Measurements from ENCODE around the gene ALG12.

The ALG12 gene

GRCh38 chr22:49957826-49958365, 39.7 kb upstream of the ALG12 start:
- DNase-seq: no peak

DNA sequence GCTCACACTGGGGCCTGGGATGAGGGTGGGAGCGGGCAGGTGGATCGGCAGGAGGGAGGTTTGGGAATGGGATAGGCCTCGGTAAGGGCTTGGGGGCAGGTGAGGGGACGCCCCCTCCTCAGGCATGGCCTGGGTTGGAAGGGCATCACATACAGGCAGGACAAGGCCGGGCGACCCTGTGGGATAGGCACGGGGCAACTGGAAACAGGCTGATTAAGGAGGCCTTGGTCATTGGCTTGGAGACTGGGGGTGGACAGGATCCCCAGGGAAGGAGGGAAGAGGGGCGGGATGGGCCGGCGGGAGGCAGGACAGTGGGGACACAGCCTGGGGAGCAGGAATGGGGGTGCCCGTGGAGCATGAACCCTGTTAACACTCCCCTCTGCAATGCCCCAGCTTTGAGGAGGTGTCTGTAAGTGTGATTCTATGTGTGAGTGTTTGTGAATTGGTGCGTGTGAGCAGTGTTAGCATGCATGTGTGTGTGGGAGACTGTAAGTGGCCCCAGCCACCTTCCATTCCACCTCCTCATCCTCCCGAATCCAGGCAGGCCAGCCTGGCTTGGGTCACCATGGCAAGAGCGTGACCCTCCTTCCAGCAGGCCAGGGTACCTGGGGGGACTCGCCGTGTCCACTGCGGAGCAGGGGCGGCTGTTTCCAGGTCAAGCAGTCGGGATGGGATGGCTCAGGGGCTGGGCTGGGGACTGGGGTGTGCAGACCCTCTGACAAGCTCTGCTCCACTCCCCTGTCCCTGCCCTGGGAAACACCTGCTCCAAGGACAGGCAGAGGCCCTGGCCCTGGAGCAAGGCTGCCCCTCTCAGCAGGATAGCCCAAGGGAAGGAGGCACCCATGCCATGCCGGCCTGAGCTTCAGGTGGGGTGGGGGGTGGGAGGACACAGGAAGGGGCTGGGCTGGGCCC, 38.9 kb upstream of the ALG12 start:
- no peak for DNase-seq

- DNase-seq: no peak
Observed at GRCh38 chr22:49956418-49956770, 38.2 kb upstream of the ALG12 start.

- DNase-seq: no peak
Observed at GRCh38 chr22:49955581-49956417, 37.6 kb upstream of the ALG12 start.

GRCh38 chr22:49954991-49955580, 36.8 kb upstream of the ALG12 start:
- DNase-seq: no peak

GRCh38 chr22:49954354-49954753, 36.1 kb upstream of the ALG12 start:
- DNase-seq: no peak

- no peak for DNase-seq
Observed at GRCh38 chr22:49953680-49954344, 35.6 kb upstream of the ALG12 start.

GRCh38 chr22:49953027-49953679, 34.9 kb upstream of the ALG12 start:
- no peak for DNase-seq

GRCh38 chr22:49951986-49952896, 34.0 kb upstream of the ALG12 start:
- no peak for DNase-seq

- no peak for DNase-seq
Observed at GRCh38 chr22:49951678-49951985, 33.4 kb upstream of the ALG12 start.

DNA sequence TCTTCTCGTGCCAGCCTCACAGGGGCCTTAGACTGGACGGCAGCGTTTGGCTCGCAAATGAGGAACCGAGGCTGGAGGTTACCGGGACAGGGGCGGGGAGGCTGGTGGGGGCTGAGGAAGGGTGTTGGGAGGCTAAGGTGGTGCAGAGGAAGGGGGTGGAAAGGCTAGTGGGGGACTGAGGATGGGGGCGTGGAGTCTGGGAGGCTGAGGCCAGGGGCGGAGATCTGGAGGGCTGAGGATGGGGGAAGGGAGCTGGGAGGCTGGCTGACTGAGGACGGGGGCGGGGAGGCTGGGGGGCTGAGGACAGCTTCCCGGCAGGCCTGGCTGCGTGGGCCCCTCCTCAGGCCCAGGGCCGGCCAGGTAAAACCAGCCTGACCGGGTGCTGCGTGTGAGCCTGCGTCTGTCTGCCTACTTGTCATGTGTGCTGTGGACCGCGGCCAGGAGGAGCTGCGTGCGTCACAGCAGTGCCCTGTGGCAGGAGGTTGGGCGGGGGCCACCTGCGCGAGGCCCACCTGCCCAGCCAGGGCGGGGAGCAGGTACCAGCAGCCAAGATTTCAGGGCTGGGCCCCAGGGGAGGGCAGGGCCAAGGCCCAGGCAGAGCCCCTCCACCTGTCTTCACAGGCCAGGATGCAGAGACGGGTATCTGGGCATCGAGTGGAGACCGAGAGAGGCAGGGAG, 32.9 kb upstream of the ALG12 start:
- DNase-seq: no peak

- DNase-seq: no peak
Observed at GRCh38 chr22:49950396-49950994, 32.3 kb upstream of the ALG12 start.

- DNase-seq: no peak
Observed at GRCh38 chr22:49949914-49950292, 31.7 kb upstream of the ALG12 start.

- no peak for DNase-seq
Observed at GRCh38 chr22:49948958-49949913, 31.0 kb upstream of the ALG12 start.

DNA sequence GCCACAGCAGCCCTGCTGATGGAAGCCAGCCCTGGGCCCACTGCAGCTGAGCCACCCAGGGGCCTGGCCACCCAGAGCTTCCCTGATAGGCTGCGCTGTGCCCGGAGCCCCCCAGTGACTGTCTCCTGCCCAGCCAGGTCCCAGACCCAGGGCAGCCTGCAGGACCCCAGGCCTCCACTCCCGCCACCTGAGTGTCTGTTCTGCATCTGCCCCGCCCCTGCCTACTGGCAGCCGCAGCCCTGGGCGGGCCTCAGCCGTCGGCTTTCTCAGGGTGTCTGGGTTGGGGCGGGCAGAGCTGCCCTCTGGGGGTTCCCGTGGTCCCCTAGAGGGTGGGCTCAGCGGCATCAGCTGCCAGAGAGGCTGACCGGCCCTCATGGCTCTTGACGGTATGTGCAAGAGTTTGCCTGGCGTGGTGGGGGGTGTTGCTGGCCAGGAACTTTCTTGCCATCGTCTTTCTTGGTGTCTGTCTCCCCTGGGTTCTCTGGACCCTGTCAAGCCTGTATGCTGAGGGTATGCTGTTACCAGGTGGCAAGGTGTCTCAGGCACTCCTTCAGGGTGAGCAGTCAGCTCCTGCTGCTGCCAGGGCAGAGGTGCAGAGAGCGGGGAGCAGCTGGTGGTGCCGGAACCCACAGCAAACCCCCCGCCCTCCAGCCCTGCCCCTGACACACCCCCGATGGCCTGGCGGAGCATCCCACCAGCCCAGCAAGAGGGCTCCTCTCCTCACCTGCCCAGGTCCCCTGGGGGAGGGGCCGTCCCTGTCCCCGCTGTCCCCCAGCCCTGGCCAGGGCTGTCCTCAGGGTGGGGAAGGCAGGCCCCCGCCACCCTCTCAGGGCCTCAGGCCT, 30.1 kb upstream of the ALG12 start:
- DNase-seq: no peak

- DNase-seq: no peak
Observed at GRCh38 chr22:49947296-49947622, 29.0 kb upstream of the ALG12 start.

- DNase-seq: no peak
Observed at GRCh38 chr22:49946612-49947295, 28.5 kb upstream of the ALG12 start.
